Adrenal gland (tissue), 5 donors: Measurements from ENCODE around the gene CACNA1C.

Experiments
- CTCF ChIP-seq, 6 experiments: fragments of 450-650 bp in 4 of 6; fragments of 200-600 bp in 2 of 6; sonication (generic) in 1 of 6; IDR thresholded peaks; 1 replicate in 5 of 6; 2 replicates in 1 of 6; pipeline versions ENCODE4 v1.5.1 to v1.8.0; 2016 to 2021; ENCODE audit warnings: antibody characterized with exemption in 6 of 6, mild to moderate bottlenecking in 2 of 6, moderate library complexity in 1 of 6
- POLR2A ChIP-seq, 2 donors: fragments of 450-650 bp; IDR thresholded peaks; one replicate each; pipeline ENCODE4 v1.6.1; 2017; ENCODE audit warnings: antibody characterized with exemption in 2 of 2, mild to moderate bottlenecking in 2 of 2, moderate library complexity in 1 of 2
- donor health status: DM: no; HTN: no; CAD: no.

GRCh38 chr12:2117541-2117940, 64.8 kb downstream of the CACNA1C start:
- TF ChIP-seq CTCF (IDR thresholded peaks at IDR 0.05) = no peak
- no peak for TF ChIP-seq POLR2A (IDR thresholded peaks at IDR 0.05)
